Loucy (cell line): ENCODE results near the gene CHIC2.

Source experiments
- EZH2phosphoT487 ChIP-seq: fragments of 200-600 bp; IDR thresholded peaks from 2 replicates; pipeline ENCODE4 v1.6.1; 2018; ENCODE audit warnings: antibody characterized with exemption, mild to moderate bottlenecking, moderate library complexity, borderline replicate concordance
- TF ChIP-seq, protein P1 (sequence below): fragments of 200-600 bp; sonication (generic); conservative IDR thresholded peaks from 2 replicates; pipeline ENCODE4 v1.5.1; 2014; ENCODE audit warnings: mild to moderate bottlenecking, antibody characterized with exemption, low read length

DNA sequence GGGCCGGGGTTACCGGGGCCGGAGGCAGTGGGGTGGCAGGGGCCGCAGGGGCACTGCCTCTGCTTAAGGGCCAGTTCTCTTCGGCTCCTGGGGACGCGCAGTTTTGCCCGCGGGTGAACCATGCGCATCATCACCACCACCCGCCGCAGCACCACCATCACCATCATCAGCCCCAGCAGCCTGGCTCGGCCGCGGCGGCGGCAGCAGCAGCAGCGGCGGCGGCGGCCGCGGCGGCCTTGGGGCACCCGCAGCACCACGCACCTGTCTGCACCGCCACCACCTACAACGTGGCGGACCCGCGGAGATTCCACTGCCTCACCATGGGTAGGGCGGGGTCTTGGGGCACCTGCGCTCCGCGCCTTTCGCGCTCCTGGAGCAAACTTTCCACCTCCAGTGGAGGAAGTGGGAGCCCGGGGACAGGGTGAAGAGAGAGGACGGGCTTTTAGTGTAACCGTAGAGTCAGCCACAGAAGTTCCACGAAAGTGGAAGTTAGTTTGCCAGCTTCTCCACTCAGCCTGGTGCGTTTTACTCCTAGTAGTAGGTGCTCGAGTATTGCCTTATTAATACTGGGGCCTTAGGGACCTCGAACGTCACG is 36.3 kb upstream of the CHIC2 start:
- TF ChIP-seq EZH2phosphoT487 = no peak
- TF ChIP-seq, protein P1, sequence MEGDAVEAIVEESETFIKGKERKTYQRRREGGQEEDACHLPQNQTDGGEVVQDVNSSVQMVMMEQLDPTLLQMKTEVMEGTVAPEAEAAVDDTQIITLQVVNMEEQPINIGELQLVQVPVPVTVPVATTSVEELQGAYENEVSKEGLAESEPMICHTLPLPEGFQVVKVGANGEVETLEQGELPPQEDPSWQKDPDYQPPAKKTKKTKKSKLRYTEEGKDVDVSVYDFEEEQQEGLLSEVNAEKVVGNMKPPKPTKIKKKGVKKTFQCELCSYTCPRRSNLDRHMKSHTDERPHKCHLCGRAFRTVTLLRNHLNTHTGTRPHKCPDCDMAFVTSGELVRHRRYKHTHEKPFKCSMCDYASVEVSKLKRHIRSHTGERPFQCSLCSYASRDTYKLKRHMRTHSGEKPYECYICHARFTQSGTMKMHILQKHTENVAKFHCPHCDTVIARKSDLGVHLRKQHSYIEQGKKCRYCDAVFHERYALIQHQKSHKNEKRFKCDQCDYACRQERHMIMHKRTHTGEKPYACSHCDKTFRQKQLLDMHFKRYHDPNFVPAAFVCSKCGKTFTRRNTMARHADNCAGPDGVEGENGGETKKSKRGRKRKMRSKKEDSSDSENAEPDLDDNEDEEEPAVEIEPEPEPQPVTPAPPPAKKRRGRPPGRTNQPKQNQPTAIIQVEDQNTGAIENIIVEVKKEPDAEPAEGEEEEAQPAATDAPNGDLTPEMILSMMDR = no peak
